HepG2 (cell line): ENCODE results near the gene URB1. TPM values are rescaled to one million over a fixed set of nuclear protein-coding genes. Genes with fewer than 3 reads are reported as not detected.

ENCODE experiments used
- AGO1 ChIP-seq: fragments of 200-400 bp; formaldehyde crosslinking; IDR thresholded peaks from 2 replicates; pipeline ENCODE4 v1.6.1; 2017; ENCODE audit warnings: mild to moderate bottlenecking, low read depth, low read length, moderate library complexity; ENCODE audit not compliant: poor library complexity, severe bottlenecking
- FLYWCH1 ChIP-seq: sonication (generic); formaldehyde crosslinking; IDR thresholded peaks from 2 replicates; pipeline ENCODE4 v1.8.1; 2023; ENCODE audit warnings: mild to moderate bottlenecking, missing genetic modification reagents
- FOXP1 ChIP-seq, 2 experiments: fragments of 450-650 bp in 1 of 2; IDR thresholded peaks; 2 replicates each; pipeline ENCODE4 v1.6.1; 2017 to 2018; ENCODE audit warnings: antibody characterized with exemption in 1 of 2
- KDM4B ChIP-seq: sonication (generic); formaldehyde crosslinking; IDR thresholded peaks from 2 replicates; pipeline ENCODE4 v1.4.0; 2020; ENCODE audit warnings: missing genetic modification reagents
- LBX2 ChIP-seq: sonication (generic); formaldehyde crosslinking; IDR thresholded peaks from 2 replicates; pipeline ENCODE4 v1.5.0; 2020; ENCODE audit warnings: missing genetic modification reagents, mild to moderate bottlenecking, borderline replicate concordance
- MAFF ChIP-seq: IDR thresholded peaks from 2 replicates; pipeline ENCODE4 v1.6.1; 2011; ENCODE audit warnings: low read depth, low read length, improper control_type of control experiment
- MIXL1 ChIP-seq: IDR thresholded peaks from 2 replicates; pipeline ENCODE4 v1.6.1; 2016
- MYNN ChIP-seq: sonication (generic); formaldehyde crosslinking; IDR thresholded peaks from 2 replicates; pipeline ENCODE4 v1.4.0; 2020; ENCODE audit warnings: mild to moderate bottlenecking, low read depth, missing genetic modification reagents
- RXRB ChIP-seq: IDR thresholded peaks from 2 replicates; pipeline ENCODE4 v1.6.1; 2016; ENCODE audit warnings: borderline replicate concordance, missing genetic modification reagents, missing compliant biosample characterization
- SALL2 ChIP-seq: sonication (generic); formaldehyde crosslinking; IDR thresholded peaks from 2 replicates; pipeline ENCODE4 v1.8.1; 2023; ENCODE audit warnings: mild to moderate bottlenecking, missing genetic modification reagents, inconsistent platforms
- SIX1 ChIP-seq: sonication (generic); formaldehyde crosslinking; IDR thresholded peaks from 2 replicates; pipeline ENCODE4 v1.4.0; 2020; ENCODE audit warnings: missing genetic modification reagents, borderline replicate concordance
- SIX4 ChIP-seq: sonication (generic); formaldehyde crosslinking; IDR thresholded peaks from 2 replicates; pipeline ENCODE4 v1.4.0; 2020; ENCODE audit warnings: missing genetic modification reagents
- SOX5 ChIP-seq: IDR thresholded peaks from 2 replicates; pipeline ENCODE4 v1.6.1; 2016; ENCODE audit warnings: borderline replicate concordance
- TARDBP ChIP-seq: sonication (generic); formaldehyde crosslinking; IDR thresholded peaks from 2 replicates; pipeline ENCODE4 v1.8.0; 2022; ENCODE audit warnings: mild to moderate bottlenecking, missing genetic modification reagents
- TEAD3 ChIP-seq: optimal IDR thresholded peaks from 2 replicates; pipeline ENCODE3; 2016; ENCODE audit warnings: borderline replicate concordance
- ZBTB49 ChIP-seq: sonication (generic); formaldehyde crosslinking; IDR thresholded peaks from 2 replicates; pipeline ENCODE4 v1.4.0; 2020; ENCODE audit warnings: missing genetic modification reagents, borderline replicate concordance
- ZBTB7B ChIP-seq: sonication (generic); formaldehyde crosslinking; IDR thresholded peaks from 2 replicates; pipeline ENCODE4 v1.4.0; 2020; ENCODE audit warnings: missing genetic modification reagents
- ZNF441 ChIP-seq: sonication (generic); formaldehyde crosslinking; IDR thresholded peaks from 2 replicates; pipeline ENCODE4 v1.7.0; 2021; ENCODE audit warnings: missing genetic modification reagents, borderline replicate concordance
- ZNF552 ChIP-seq: sonication (generic); formaldehyde crosslinking; IDR thresholded peaks from 2 replicates; pipeline ENCODE4 v1.9.0; 2022; ENCODE audit warnings: missing genetic modification reagents, mild to moderate bottlenecking, borderline replicate concordance
- ZNF614 ChIP-seq: IDR thresholded peaks from 2 replicates; pipeline ENCODE4 v1.6.1; 2018; ENCODE audit warnings: missing biosample characterization, missing genetic modification reagents, inconsistent platforms, borderline replicate concordance
- ZNF7 ChIP-seq: IDR thresholded peaks from 2 replicates; pipeline ENCODE4 v1.6.1; 2016; ENCODE audit warnings: missing biosample characterization, missing genetic modification reagents
- ZNF777 ChIP-seq: sonication (generic); formaldehyde crosslinking; IDR thresholded peaks from 2 replicates; pipeline ENCODE4 v1.4.0; 2020; ENCODE audit warnings: missing genetic modification reagents
- ZSCAN21 ChIP-seq: sonication (generic); formaldehyde crosslinking; IDR thresholded peaks from 2 replicates; pipeline ENCODE4 v1.8.0; 2022; ENCODE audit warnings: mild to moderate bottlenecking, missing genetic modification reagents, moderate library complexity, borderline replicate concordance
- ZSCAN29 ChIP-seq: sonication (generic); formaldehyde crosslinking; conservative IDR thresholded peaks from 2 replicates; pipeline ENCODE4 v1.4.0; 2020; ENCODE audit warnings: mild to moderate bottlenecking, missing genetic modification reagents
- ZSCAN5A ChIP-seq: sonication (generic); formaldehyde crosslinking; IDR thresholded peaks from 2 replicates; pipeline ENCODE4 v1.8.0; 2022; ENCODE audit warnings: mild to moderate bottlenecking, missing genetic modification reagents, borderline replicate concordance
- polyA plus RNA-seq, 8 experiments: library from polyadenylated mRNA; depleted of rRNA in 3 of 8; stranded (reverse) in 7 of 8; unstranded in 1 of 8; fragments of >200 nt; fragmentation: Illumina TruSeq in 4 of 8; extraction: Trizol in 4 of 8; gene quantifications; 2 replicates each; pipeline versions ENCODE4 v1.2.1 to v1.2.3, GENCODE V29; 2011 to 2016; ENCODE audit warnings: low read depth in 4 of 8, missing spikeins in 1 of 8, mixed read lengths in 1 of 8; ENCODE audit not compliant: insufficient read depth in 1 of 8
- total RNA-seq, 5 experiments: library from RNA; depleted of rRNA; stranded (reverse); fragments of >200 nt; fragmentation: Illumina TruSeq; extraction: Trizol; gene quantifications; 2 replicates each; pipeline ENCODE4 v1.2.3, GENCODE V29; 2016; ENCODE audit warnings: low read depth in 1 of 5
- TF ChIP-seq, protein P1 (sequence below): IDR thresholded peaks from 2 replicates; pipeline ENCODE4 v1.6.1; 2016; ENCODE audit warnings: mild to moderate bottlenecking
- TF ChIP-seq, protein P2 (sequence below): IDR thresholded peaks from 2 replicates; pipeline ENCODE4 v1.6.1; 2018; ENCODE audit warnings: missing genetic modification reagents, mild to moderate bottlenecking, missing compliant biosample characterization

The URB1 gene
- total and polyA plus RNA-seq, 2 of the 13 experiments (the other 11 are each of a cell fraction or from before 2014, with no cell fraction given): 4.5 to 16.7 TPM

DNA sequence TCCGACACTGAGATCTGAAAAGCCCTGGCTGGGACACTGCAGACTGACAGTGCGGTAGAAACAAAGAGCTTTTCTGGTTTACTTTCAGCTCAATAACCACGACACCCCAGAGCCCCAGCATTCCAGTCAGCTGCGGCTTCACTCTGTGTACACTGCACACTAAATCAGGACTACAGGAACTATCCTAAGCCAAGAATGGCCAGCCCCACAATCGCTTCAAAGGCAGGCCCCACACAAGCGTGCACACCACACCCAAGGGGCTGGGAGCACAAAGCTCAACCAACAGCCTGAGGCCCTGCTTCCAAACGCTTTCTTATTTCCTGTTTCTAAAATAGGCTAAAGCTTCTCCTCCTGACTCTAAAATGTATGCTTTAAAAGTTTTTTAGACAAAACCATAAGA is 28.4 kb downstream of the URB1 start (continued):
- TF ChIP-seq SIX1 (CRISPR knock-in tag) (peak; percentile 29; the same call in 1 of the 2 replicates), SALL2 (CRISPR knock-in tag) (no peak), ZNF552 (CRISPR knock-in tag) (no peak), AGO1 (no peak), ZBTB49 (CRISPR knock-in tag) (no peak), LBX2 (no peak), ZNF614 (CRISPR knock-in tag) (no peak), KDM4B (no peak), ZNF777 (CRISPR knock-in tag) (no peak), ZNF7 (no peak), TEAD3 (CRISPR knock-in tag) (peak; percentile 87), ZNF441 (no peak), MYNN (no peak), ZSCAN21 (CRISPR knock-in tag) (no peak), ZSCAN29 (CRISPR knock-in tag) (no peak), RXRB (CRISPR knock-in tag) (no peak), SIX4 (CRISPR knock-in tag) (no peak), MIXL1 (CRISPR knock-in tag) (no peak), SOX5 (CRISPR knock-in tag) (peak; percentile 79), FOXP1 (IDR thresholded peaks at IDR 0.05) (no peak), FOXP1 (CRISPR knock-in tag; IDR thresholded peaks at IDR 0.05) (peak; percentile 25; the same call in 1 of the 2 replicates), MAFF (no peak), ZSCAN5A (CRISPR knock-in tag) (no peak), TARDBP (CRISPR knock-in tag) (peak; percentile 63; the same call in 1 of the 2 replicates), ZBTB7B (CRISPR knock-in tag) (no peak), FLYWCH1 (CRISPR knock-in tag) (no peak)
- TF ChIP-seq, protein P1, sequence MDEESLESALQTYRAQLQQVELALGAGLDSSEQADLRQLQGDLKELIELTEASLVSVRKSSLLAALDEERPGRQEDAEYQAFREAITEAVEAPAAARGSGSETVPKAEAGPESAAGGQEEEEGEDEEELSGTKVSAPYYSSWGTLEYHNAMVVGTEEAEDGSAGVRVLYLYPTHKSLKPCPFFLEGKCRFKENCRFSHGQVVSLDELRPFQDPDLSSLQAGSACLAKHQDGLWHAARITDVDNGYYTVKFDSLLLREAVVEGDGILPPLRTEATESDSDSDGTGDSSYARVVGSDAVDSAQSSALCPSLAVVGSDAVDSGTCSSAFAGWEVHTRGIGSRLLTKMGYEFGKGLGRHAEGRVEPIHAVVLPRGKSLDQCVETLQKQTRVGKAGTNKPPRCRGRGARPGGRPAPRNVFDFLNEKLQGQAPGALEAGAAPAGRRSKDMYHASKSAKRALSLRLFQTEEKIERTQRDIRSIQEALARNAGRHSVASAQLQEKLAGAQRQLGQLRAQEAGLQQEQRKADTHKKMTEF (CRISPR knock-in tag): no peak
- TF ChIP-seq, protein P2, sequence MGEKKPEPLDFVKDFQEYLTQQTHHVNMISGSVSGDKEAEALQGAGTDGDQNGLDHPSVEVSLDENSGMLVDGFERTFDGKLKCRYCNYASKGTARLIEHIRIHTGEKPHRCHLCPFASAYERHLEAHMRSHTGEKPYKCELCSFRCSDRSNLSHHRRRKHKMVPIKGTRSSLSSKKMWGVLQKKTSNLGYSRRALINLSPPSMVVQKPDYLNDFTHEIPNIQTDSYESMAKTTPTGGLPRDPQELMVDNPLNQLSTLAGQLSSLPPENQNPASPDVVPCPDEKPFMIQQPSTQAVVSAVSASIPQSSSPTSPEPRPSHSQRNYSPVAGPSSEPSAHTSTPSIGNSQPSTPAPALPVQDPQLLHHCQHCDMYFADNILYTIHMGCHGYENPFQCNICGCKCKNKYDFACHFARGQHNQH (CRISPR knock-in tag): no peak
